ENCODE measurements around the gene NAALADL2. TPM values are rescaled to one million over a fixed set of nuclear protein-coding genes. Genes with fewer than 3 reads are reported as not detected.

The NAALADL2 gene
- polyA plus RNA-seq, 3 donors: not detected

DNA sequence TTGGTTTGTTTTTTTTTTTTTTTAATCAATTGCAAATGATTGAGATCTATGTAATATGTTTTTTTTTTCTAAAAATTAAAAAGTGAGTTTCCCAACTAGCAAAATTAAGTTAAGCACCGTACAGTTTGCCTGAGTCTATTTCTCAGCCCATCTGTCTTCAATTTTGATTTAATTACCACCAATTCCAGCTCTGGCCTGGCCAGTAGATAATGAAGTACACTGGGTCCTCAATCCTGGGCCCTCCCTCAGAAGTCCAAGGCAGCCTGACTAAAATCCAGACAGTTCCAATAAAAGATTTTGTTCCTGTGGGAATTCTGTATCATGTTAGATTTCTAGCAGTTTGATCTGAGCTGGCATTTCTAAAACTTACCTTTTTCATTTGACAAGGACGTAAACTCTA lies 887.2 kb downstream of the NAALADL2 start:
- no peaks in the 10 kb centered on the region for H3K27me3 Mint-ChIP-seq (ENCODE audit: low read depth in 3 of 3)
- Histone ChIP-seq H4K20me1 (ENCODE audit: insufficient read depth, low read length) (no peaks in the 10 kb centered on the region), H3K4me3 (replicated peaks in 1 of 3; ENCODE audit: low read depth in 2 of 3, low read length in 3 of 3) (no peak overlapping the region), H3K79me2 (ENCODE audit: insufficient read depth, low read length) (no peaks in the 10 kb centered on the region), H3K9ac (ENCODE audit: insufficient read depth, low read length, poor library complexity, severe bottlenecking) (no peak overlapping the region), H3K4me2 (replicated peaks; ENCODE audit: extremely low read depth, low read length, poor library complexity, severe bottlenecking) (no peak overlapping the region), H3K36me3 (replicated peaks in 1 of 2; ENCODE audit: control insufficient read depth in 1 of 2, insufficient read depth in 2 of 2, low read length in 2 of 2) (no peaks in the 10 kb centered on the region), H3K27ac (ENCODE audit: low read depth in 1 of 2, low read length in 2 of 2) (no peak overlapping the region), H3K4me1 (ENCODE audit: control insufficient read depth in 1 of 2, insufficient read depth in 2 of 2, low read length in 2 of 2) (no peaks in the 10 kb centered on the region), H3K9me3 (replicated peaks in 1 of 2; ENCODE audit: control insufficient read depth in 1 of 2, insufficient read depth in 1 of 2, low read length in 2 of 2) (peaks cover 0 to 10% of the 10 kb centered on the region in 2 donors), H2AFZ (ENCODE audit: insufficient read depth, low read depth, low read length, poor library complexity, severe bottlenecking) (no peak overlapping the region), H3K27me3 (ENCODE audit: control insufficient read depth in 2 of 2, insufficient read depth in 2 of 2, low read length in 2 of 2) (no peaks in the 10 kb centered on the region)
- peaks cover 3 to 13% (median 7%) of the 10 kb centered on the region in 7 donors for H3K9me3 Mint-ChIP-seq
- TF ChIP-seq, protein P1, sequence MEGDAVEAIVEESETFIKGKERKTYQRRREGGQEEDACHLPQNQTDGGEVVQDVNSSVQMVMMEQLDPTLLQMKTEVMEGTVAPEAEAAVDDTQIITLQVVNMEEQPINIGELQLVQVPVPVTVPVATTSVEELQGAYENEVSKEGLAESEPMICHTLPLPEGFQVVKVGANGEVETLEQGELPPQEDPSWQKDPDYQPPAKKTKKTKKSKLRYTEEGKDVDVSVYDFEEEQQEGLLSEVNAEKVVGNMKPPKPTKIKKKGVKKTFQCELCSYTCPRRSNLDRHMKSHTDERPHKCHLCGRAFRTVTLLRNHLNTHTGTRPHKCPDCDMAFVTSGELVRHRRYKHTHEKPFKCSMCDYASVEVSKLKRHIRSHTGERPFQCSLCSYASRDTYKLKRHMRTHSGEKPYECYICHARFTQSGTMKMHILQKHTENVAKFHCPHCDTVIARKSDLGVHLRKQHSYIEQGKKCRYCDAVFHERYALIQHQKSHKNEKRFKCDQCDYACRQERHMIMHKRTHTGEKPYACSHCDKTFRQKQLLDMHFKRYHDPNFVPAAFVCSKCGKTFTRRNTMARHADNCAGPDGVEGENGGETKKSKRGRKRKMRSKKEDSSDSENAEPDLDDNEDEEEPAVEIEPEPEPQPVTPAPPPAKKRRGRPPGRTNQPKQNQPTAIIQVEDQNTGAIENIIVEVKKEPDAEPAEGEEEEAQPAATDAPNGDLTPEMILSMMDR (IDR thresholded peaks at IDR 0.05): no peak
- no peak for DNase-seq
- intact Hi-C loops (cut with micrococcal nuclease): no loop called here
- H3K4me3 Mint-ChIP-seq: no peak overlapping the region
- 100% methylated on average over 1 of the region's 2 CpGs for whole genome bisulfite sequencing (ENCODE audit: insufficient coverage)
- H3K27ac Mint-ChIP-seq: no peak overlapping the region
- no peaks in the 10 kb centered on the region for H3K36me3 Mint-ChIP-seq
- no peaks in the 10 kb centered on the region for H3K4me1 Mint-ChIP-seq

DNA sequence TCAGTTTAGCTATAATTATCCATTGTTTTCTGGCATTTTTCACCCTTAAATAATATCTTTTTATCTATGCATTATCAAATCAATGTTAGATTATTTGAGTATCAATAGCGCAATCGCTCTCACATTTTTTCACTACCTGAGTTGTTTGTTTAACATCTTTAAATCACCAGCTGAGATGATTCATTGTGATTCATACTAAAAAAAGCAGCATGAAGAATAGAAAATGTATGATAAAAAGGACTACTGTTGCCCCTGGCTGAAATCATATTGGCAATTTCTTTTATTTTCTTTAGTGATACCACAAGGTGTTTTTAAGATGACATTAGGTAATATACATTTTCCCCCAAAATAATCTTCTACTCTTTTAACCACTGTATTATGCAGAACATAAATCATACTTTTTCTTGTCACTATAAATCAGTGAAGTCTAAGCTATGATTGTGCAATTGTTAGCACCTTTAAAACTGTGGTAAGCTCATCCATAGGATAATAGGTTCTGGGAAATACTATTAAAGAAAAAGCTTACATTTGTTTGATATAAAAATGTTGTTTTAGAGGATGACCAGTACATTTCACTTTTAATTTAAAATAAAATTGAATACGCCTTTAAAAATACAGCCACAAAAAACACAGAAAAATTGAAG lies 889.1 kb downstream of the NAALADL2 start:
- TF ChIP-seq, protein P1 (IDR thresholded peaks at IDR 0.05): no peak
- intact Hi-C loops (cut with micrococcal nuclease): no loop called here
- H2AFZ ChIP-seq (ENCODE audit: insufficient read depth, low read depth, low read length, poor library complexity, severe bottlenecking): no peak overlapping the region
- Mint-ChIP-seq H3K27ac (no peak overlapping the region), H3K36me3 (no peaks in the 10 kb centered on the region), H3K27me3 (ENCODE audit: low read depth in 3 of 3) (no peaks in the 10 kb centered on the region), H3K4me3 (no peak overlapping the region), H3K9me3 (peaks cover 0 to 7% (median 4%) of the 10 kb centered on the region in 7 donors), H3K4me1 (no peaks in the 10 kb centered on the region)
- H3K4me1 ChIP-seq (ENCODE audit: control insufficient read depth in 1 of 2, insufficient read depth in 2 of 2, low read length in 2 of 2): no peaks in the 10 kb centered on the region
- H3K9ac ChIP-seq (ENCODE audit: insufficient read depth, low read length, poor library complexity, severe bottlenecking): no peak overlapping the region
- peaks cover 0 to 6% of the 10 kb centered on the region in 2 donors for H3K9me3 ChIP-seq (replicated peaks in 1 of 2; ENCODE audit: control insufficient read depth in 1 of 2, insufficient read depth in 1 of 2, low read length in 2 of 2)
- WGBS (ENCODE audit: insufficient coverage): no CpG with 5 or more reads among the region's 3 CpGs
- H3K27me3 ChIP-seq (ENCODE audit: control insufficient read depth in 2 of 2, insufficient read depth in 2 of 2, low read length in 2 of 2): no peaks in the 10 kb centered on the region
- no peaks in the 10 kb centered on the region for H3K79me2 ChIP-seq (ENCODE audit: insufficient read depth, low read length)
- H3K36me3 ChIP-seq (replicated peaks in 1 of 2; ENCODE audit: control insufficient read depth in 1 of 2, insufficient read depth in 2 of 2, low read length in 2 of 2): no peaks in the 10 kb centered on the region
- H3K4me2 ChIP-seq (replicated peaks; ENCODE audit: extremely low read depth, low read length, poor library complexity, severe bottlenecking): no peak overlapping the region
- no peak overlapping the region for H3K4me3 ChIP-seq (replicated peaks in 1 of 3; ENCODE audit: low read depth in 2 of 3, low read length in 3 of 3)
- no peaks in the 10 kb centered on the region for H4K20me1 ChIP-seq (ENCODE audit: insufficient read depth, low read length)
- no peak overlapping the region for H3K27ac ChIP-seq (ENCODE audit: low read depth in 1 of 2, low read length in 2 of 2)
- no peak for DNase-seq

Measured in CD14-positive monocyte (primary cell).